HepG2 (cell line): Measurements from ENCODE around the gene FAT4. TPM values are rescaled to one million over a fixed set of nuclear protein-coding genes. Genes with fewer than 3 reads are reported as not detected.
A peak's percentile ranks its signal among the peaks of the same experiment; 100 is the strongest.

ENCODE experiments used
- ARID2 ChIP-seq: sonication (generic); formaldehyde crosslinking; IDR thresholded peaks from 2 replicates; pipeline ENCODE4 v1.8.1; 2022; ENCODE audit warnings: mild to moderate bottlenecking, missing genetic modification reagents, borderline replicate concordance
- DR1 ChIP-seq: sonication (generic); formaldehyde crosslinking; IDR thresholded peaks from 2 replicates; pipeline ENCODE4 v1.8.0; 2021; ENCODE audit warnings: mild to moderate bottlenecking, missing genetic modification reagents, inconsistent platforms
- GFI1 ChIP-seq: sonication (generic); formaldehyde crosslinking; IDR thresholded peaks from 2 replicates; pipeline ENCODE4 v1.5.0; 2020; ENCODE audit warnings: missing genetic modification reagents, mild to moderate bottlenecking, borderline replicate concordance
- HNRNPK ChIP-seq: fragments of 200-400 bp; formaldehyde crosslinking; IDR thresholded peaks from 2 replicates; pipeline ENCODE4 v1.6.1; 2018; ENCODE audit warnings: low read length, low read depth, moderate library complexity, mild to moderate bottlenecking; ENCODE audit not compliant: poor library complexity, severe bottlenecking
- HNRNPLL ChIP-seq: fragments of 200-400 bp; formaldehyde crosslinking; IDR thresholded peaks from 2 replicates; pipeline ENCODE4 v1.6.1; 2017; ENCODE audit warnings: mild to moderate bottlenecking, low read depth, low read length; ENCODE audit not compliant: poor library complexity, severe bottlenecking
- KLF9 ChIP-seq: IDR thresholded peaks from 2 replicates; pipeline ENCODE4 v1.6.1; 2016; ENCODE audit warnings: low read depth
- MTA1 ChIP-seq: sonication (generic); formaldehyde crosslinking; IDR thresholded peaks from 2 replicates; pipeline ENCODE4 v1.4.0; 2020; ENCODE audit warnings: missing genetic modification reagents, mild to moderate bottlenecking, borderline replicate concordance
- NFIB ChIP-seq: sonication (generic); formaldehyde crosslinking; IDR thresholded peaks from 2 replicates; pipeline ENCODE4 v1.9.0; 2021; ENCODE audit warnings: missing genetic modification reagents, mild to moderate bottlenecking, borderline replicate concordance
- NFYC ChIP-seq: IDR thresholded peaks from 2 replicates; pipeline ENCODE4 v1.6.1; 2016; ENCODE audit warnings: missing genetic modification reagents, missing compliant biosample characterization
- NR2C2 ChIP-seq: sonication (generic); formaldehyde crosslinking; IDR thresholded peaks from 2 replicates; pipeline ENCODE4 v1.4.0; 2020; ENCODE audit warnings: missing genetic modification reagents, mild to moderate bottlenecking, moderate library complexity, borderline replicate concordance
- NR3C1 ChIP-seq: sonication (generic); formaldehyde crosslinking; IDR thresholded peaks from 2 replicates; pipeline ENCODE4 v1.4.0; 2020; ENCODE audit warnings: missing genetic modification reagents
- SALL1 ChIP-seq: sonication (generic); formaldehyde crosslinking; IDR thresholded peaks from 2 replicates; pipeline ENCODE4 v1.8.0; 2022; ENCODE audit warnings: mild to moderate bottlenecking, missing genetic modification reagents
- SRSF1 ChIP-seq: fragments of 200-400 bp; formaldehyde crosslinking; optimal IDR thresholded peaks from 2 replicates; pipeline ENCODE3; 2017; ENCODE audit warnings: mild to moderate bottlenecking, low read depth, low read length, moderate library complexity
- STAG1 ChIP-seq: sonication (generic); formaldehyde crosslinking; IDR thresholded peaks from 2 replicates; pipeline ENCODE4 v1.4.0; 2020; ENCODE audit warnings: missing genetic modification reagents
- ZBTB3 ChIP-seq: sonication (generic); formaldehyde crosslinking; IDR thresholded peaks from 2 replicates; pipeline ENCODE4 v1.4.0; 2020; ENCODE audit warnings: low read depth, mild to moderate bottlenecking, moderate library complexity, missing genetic modification reagents, borderline replicate concordance
- ZNF3 ChIP-seq: IDR thresholded peaks from 2 replicates; pipeline ENCODE4 v1.7.0; 2017; ENCODE audit warnings: inconsistent platforms
- ZNF30 ChIP-seq: sonication (generic); formaldehyde crosslinking; IDR thresholded peaks from 2 replicates; pipeline ENCODE4 v1.5.0; 2020; ENCODE audit warnings: mild to moderate bottlenecking, missing genetic modification reagents
- ZNF546 ChIP-seq: sonication (generic); formaldehyde crosslinking; conservative IDR thresholded peaks from 2 replicates; pipeline ENCODE4 v1.8.1; 2023; ENCODE audit warnings: mild to moderate bottlenecking, missing genetic modification reagents
- ZNF589 ChIP-seq: sonication (generic); formaldehyde crosslinking; conservative IDR thresholded peaks from 2 replicates; pipeline ENCODE4 v1.8.0; 2022; ENCODE audit warnings: mild to moderate bottlenecking, moderate library complexity, missing genetic modification reagents
- ZNF720 ChIP-seq: sonication (generic); formaldehyde crosslinking; IDR thresholded peaks from 2 replicates; pipeline ENCODE4 v1.4.0; 2020; ENCODE audit warnings: missing genetic modification reagents
- polyA plus RNA-seq, 8 experiments: library from polyadenylated mRNA; depleted of rRNA in 3 of 8; stranded (reverse) in 7 of 8; unstranded in 1 of 8; fragments of >200 nt; fragmentation: Illumina TruSeq in 4 of 8; extraction: Trizol in 4 of 8; gene quantifications; 2 replicates each; pipeline versions ENCODE4 v1.2.1 to v1.2.3, GENCODE V29; 2011 to 2016; ENCODE audit warnings: low read depth in 4 of 8, missing spikeins in 1 of 8, mixed read lengths in 1 of 8; ENCODE audit not compliant: insufficient read depth in 1 of 8
- total RNA-seq, 5 experiments: library from RNA; depleted of rRNA; stranded (reverse); fragments of >200 nt; fragmentation: Illumina TruSeq; extraction: Trizol; gene quantifications; 2 replicates each; pipeline ENCODE4 v1.2.3, GENCODE V29; 2016; ENCODE audit warnings: low read depth in 1 of 5
- TF ChIP-seq, protein P1 (sequence below): sonication (generic); formaldehyde crosslinking; IDR thresholded peaks from 2 replicates; pipeline ENCODE4 v1.8.1; 2023; ENCODE audit warnings: mild to moderate bottlenecking, moderate library complexity, missing genetic modification reagents
- TF ChIP-seq, protein P2 (sequence below): sonication (generic); formaldehyde crosslinking; IDR thresholded peaks from 2 replicates; pipeline ENCODE4 v1.4.0; 2020; ENCODE audit warnings: missing genetic modification reagents
- TF ChIP-seq, protein P3 (sequence below): sonication (generic); formaldehyde crosslinking; IDR thresholded peaks from 2 replicates; pipeline ENCODE4 v1.5.0; 2020; ENCODE audit warnings: mild to moderate bottlenecking, missing genetic modification reagents, borderline replicate concordance

FAT4 gene
- total and polyA plus RNA-seq, 2 of the 13 experiments (the other 11 are each of a cell fraction or from before 2014, with no cell fraction given), result 0.27 to 1.2 TPM

DNA sequence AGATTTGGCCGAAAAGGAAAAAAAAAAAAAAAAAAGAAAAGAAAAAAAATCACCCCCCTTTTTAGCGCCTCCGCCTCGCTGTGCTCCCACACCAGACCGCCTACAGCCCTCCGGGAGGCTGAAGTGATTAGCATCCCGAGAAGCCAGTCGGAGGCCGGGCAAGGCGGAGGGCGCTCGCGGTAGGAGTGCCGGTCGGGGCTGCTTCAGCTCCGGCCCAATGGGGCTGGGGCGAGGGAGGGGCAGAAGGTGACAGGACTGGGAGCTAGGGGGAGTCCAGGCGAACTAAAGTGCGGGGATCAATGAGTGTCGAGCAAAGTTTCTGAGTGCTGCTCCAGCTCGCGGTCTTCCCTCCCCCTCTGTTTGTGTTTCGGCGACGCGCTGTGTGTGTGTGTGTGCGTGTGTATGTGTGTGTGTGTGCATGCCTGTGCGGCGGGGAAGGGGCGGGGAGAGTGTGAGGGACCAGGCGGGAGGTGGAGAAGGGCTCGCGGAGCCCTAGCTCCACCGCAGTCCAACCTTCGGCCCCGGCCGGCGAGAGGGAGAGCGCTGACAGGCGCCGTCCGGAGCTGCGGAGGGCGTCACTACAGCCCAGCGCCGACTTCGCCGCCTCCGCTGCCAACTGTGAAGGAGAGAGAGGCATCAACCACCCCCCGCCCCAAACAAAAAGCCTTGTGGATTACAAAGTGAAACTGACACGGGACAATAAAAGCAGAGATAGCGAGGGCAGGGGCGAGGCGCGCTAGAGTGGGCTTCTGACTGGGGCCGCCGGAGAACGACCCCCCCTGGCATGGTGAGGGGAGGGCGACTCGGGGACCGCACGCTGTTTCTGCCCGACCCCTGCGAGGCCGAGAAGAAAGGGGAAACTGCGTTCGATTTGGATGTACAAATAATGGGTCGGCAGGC lies at the start of gene FAT4 (continued):
- TF ChIP-seq, protein P1, sequence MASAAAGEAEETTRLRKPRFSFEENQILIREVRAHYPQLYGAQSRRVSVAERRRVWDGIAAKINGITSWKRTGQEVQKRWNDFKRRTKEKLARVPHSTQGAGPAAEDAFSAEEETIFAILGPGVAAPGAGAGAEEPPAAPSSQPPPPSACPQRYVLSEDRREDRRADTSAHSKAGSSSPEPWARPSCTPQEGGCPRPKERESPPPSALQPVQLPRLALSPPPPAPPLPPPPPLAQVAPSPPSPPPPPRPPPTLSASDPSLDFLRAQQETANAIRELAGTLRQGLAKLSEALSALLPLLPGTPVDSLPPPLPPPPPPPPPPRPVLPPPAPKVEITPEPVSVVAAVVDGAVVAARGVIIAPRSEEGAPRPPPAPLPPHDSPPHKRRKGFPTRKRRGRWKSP (CRISPR knock-in tag), result peak; percentile 99; the same call in 1 of the 2 replicates
- TF ChIP-seq SRSF1 (peak; percentile 48), NFYC (CRISPR knock-in tag) (peak; percentile 86), GFI1 (0 out of 2 replicates have a peak, but pooled peaks have one; percentile 9), ARID2 (CRISPR knock-in tag) (0 out of 2 replicates have a peak, but pooled peaks have one; percentile 20), STAG1 (CRISPR knock-in tag) (no peak), KLF9 (CRISPR knock-in tag) (no peak), ZNF589 (CRISPR knock-in tag) (peak; percentile 73; the same call in 1 of the 2 replicates), DR1 (CRISPR knock-in tag) (0 out of 2 replicates have a peak, but pooled peaks have one; percentile 55), ZBTB3 (CRISPR knock-in tag) (no peak), ZNF720 (no peak), MTA1 (peak; percentile 84; the same call in 1 of the 2 replicates), NR3C1 (CRISPR knock-in tag) (no peak), HNRNPK (peak; percentile 54), ZNF30 (CRISPR knock-in tag) (no peak), ZNF3 (CRISPR knock-in tag) (no peak), ZNF546 (CRISPR knock-in tag) (peak; percentile 84; the same call in 1 of the 2 replicates), NFIB (CRISPR knock-in tag) (no peak), HNRNPLL (no peak), NR2C2 (CRISPR knock-in tag) (0 out of 2 replicates have a peak, but pooled peaks have one; percentile 25), SALL1 (CRISPR knock-in tag) (peak; percentile 93)
- TF ChIP-seq, protein P2, sequence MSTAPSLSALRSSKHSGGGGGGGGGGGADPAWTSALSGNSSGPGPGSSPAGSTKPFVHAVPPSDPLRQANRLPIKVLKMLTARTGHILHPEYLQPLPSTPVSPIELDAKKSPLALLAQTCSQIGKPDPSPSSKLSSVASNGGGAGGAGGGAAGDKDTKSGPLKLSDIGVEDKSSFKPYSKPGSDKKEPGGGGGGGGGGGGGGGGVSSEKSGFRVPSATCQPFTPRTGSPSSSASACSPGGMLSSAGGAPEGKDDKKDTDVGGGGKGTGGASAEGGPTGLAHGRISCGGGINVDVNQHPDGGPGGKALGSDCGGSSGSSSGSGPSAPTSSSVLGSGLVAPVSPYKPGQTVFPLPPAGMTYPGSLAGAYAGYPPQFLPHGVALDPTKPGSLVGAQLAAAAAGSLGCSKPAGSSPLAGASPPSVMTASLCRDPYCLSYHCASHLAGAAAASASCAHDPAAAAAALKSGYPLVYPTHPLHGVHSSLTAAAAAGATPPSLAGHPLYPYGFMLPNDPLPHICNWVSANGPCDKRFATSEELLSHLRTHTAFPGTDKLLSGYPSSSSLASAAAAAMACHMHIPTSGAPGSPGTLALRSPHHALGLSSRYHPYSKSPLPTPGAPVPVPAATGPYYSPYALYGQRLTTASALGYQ (CRISPR knock-in tag), result peak; percentile 52; the same call in 1 of the 2 replicates
- TF ChIP-seq, protein P3, sequence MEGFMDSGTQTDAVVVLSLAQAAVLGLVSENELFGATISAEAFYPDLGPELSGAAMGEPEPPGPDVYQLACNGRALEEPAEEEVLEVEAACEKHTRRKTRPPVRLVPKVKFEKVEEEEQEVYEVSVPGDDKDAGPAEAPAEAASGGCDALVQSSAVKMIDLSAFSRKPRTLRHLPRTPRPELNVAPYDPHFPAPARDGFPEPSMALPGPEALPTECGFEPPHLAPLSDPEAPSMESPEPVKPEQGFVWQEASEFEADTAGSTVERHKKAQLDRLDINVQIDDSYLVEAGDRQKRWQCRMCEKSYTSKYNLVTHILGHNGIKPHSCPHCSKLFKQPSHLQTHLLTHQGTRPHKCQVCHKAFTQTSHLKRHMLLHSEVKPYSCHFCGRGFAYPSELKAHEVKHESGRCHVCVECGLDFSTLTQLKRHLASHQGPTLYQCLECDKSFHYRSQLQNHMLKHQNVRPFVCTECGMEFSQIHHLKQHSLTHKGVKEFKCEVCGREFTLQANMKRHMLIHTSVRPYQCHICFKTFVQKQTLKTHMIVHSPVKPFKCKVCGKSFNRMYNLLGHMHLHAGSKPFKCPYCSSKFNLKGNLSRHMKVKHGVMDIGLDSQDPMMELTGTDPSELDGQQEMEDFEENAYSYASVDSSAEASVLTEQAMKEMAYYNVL (CRISPR knock-in tag), result no peak
